ENCODE measurements around the gene RAB28.

The RAB28 gene

GRCh38 chr4:13504374-13504773 is 20.2 kb upstream of the RAB28 start:
- DNase-seq (ENCODE audit: low read depth), result no peak
- no peak for TF ChIP-seq CTCF (conservative IDR thresholded peaks at IDR 0.05; ENCODE audit: low read length)

GRCh38 chr4:13498469-13498868 is 14.3 kb upstream of the RAB28 start:
- TF ChIP-seq CTCF (conservative IDR thresholded peaks at IDR 0.05; ENCODE audit: low read length), result no peak
- DNase-seq (ENCODE audit: low read depth), result no peak
- no peak overlapping the region for H3K4me3 ChIP-seq (ENCODE audit: low read length)

More at GRCh38 chr4:13504374-13504773, 20.2 kb upstream of the RAB28 start:
- no peak overlapping the region for H3K4me3 ChIP-seq (ENCODE audit: low read length)

GRCh38 chr4:13496605-13497004 is 12.5 kb upstream of the RAB28 start:
- TF ChIP-seq CTCF (conservative IDR thresholded peaks at IDR 0.05; ENCODE audit: low read length), result no peak

GRCh38 chr4:13495753-13496152 is 11.6 kb upstream of the RAB28 start:
- no peak overlapping the region for H3K4me3 ChIP-seq (ENCODE audit: low read length)
- no peak for DNase-seq (ENCODE audit: low read depth)
- no peak for TF ChIP-seq CTCF (conservative IDR thresholded peaks at IDR 0.05; ENCODE audit: low read length)

More at GRCh38 chr4:13496605-13497004, 12.5 kb upstream of the RAB28 start:
- H3K4me3 ChIP-seq (ENCODE audit: low read length), result no peak overlapping the region
- no peak for DNase-seq (ENCODE audit: low read depth)

GRCh38 chr4:13493793-13494192 is 9.7 kb upstream of the RAB28 start:
- no peak for TF ChIP-seq CTCF (conservative IDR thresholded peaks at IDR 0.05; ENCODE audit: low read length)
- H3K4me3 ChIP-seq (ENCODE audit: low read length), result no peak overlapping the region
- no peak for DNase-seq (ENCODE audit: low read depth)

GRCh38 chr4:13492747-13493146 is 8.6 kb upstream of the RAB28 start:
- no peak overlapping the region for H3K4me3 ChIP-seq (ENCODE audit: low read length)
- TF ChIP-seq CTCF (conservative IDR thresholded peaks at IDR 0.05; ENCODE audit: low read length), result no peak
- no peak for DNase-seq (ENCODE audit: low read depth)

DNA sequence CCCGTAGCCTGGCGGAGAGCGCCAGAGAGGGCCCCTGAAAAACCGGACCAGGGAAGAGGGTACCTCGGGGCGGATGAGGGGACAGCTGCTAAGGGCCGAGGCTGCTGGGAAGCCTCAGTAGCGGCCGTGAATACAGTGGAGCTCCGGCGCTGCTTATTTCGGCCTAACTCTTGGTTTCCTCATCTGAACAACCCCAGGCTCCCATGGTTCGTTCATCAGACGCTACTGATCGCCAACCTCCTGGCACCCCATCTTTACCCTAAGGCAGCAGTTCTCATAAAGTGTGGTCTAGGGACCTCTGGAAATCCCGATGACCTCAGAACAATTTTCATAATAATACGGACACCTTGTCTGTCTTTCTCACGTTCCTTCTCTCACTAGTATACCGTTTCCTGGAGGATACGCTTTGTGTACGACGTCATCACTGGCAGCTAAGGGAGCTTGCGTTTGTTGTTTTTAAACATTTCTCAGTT is 645 bp upstream of the RAB28 start:
- DNase-seq (ENCODE audit: low read depth), result peak; percentile 20
- H3K4me3 ChIP-seq (ENCODE audit: low read length), result peak overlapping the region; percentile 71
- TF ChIP-seq CTCF (conservative IDR thresholded peaks at IDR 0.05; ENCODE audit: low read length), result no peak
